Bronchial smooth muscle cell (primary cell): Measurements from ENCODE around the gene VMAC. TPM values are rescaled to one million over a fixed set of nuclear protein-coding genes. Genes with fewer than 3 reads are reported as not detected.

ENCODE experiments used
- total RNA-seq: library from RNA; depleted of rRNA; stranded (reverse); fragments of >200 nt; gene quantifications from 2 replicates; pipeline ENCODE4 v1.2.1, GENCODE V29; 2014

Gene VMAC, protein sequence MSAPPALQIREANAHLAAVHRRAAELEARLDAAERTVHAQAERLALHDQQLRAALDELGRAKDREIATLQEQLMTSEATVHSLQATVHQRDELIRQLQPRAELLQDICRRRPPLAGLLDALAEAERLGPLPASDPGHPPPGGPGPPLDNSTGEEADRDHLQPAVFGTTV
- 6.4 and 7.6 TPM in 2 replicates for total RNA-seq

DNA sequence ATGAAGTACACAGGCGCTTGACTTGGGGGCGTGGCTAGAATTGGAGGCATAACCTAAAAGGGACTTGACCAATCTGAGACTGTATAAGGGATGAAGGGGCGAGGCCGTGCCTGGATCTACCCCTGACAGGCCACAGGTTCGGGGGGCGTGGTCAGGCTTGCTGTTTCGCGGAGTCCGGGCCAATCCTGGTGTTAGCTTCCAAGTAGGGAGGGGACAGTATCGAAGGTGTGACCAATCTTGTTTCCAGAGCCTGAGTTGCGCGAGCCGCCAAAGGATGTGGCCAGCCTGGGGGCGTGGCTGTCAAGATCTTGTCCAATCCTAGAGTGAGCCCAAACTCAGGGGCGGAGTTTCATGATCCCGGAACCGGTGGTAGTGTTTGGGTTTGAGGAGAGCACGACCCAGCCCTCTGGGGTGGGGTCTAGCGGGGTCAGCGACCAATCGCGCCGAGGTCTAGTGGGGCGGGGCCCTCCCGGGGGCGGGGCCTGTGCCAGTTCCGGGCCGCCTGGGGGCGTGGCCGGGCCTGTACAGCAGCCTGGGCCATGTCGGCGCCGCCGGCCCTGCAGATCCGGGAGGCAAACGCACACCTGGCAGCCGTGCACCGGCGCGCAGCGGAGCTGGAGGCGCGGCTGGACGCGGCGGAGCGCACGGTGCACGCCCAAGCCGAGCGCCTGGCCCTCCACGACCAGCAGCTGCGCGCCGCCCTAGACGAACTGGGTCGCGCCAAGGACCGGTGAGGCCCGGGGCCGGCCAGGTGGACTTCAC is at the start of gene VMAC:
TSS of gene VMAC (plus strand) at position 521 of the 762 bp plus-strand sequence. CDS start at position 540, 19 bp downstream.

DNA sequence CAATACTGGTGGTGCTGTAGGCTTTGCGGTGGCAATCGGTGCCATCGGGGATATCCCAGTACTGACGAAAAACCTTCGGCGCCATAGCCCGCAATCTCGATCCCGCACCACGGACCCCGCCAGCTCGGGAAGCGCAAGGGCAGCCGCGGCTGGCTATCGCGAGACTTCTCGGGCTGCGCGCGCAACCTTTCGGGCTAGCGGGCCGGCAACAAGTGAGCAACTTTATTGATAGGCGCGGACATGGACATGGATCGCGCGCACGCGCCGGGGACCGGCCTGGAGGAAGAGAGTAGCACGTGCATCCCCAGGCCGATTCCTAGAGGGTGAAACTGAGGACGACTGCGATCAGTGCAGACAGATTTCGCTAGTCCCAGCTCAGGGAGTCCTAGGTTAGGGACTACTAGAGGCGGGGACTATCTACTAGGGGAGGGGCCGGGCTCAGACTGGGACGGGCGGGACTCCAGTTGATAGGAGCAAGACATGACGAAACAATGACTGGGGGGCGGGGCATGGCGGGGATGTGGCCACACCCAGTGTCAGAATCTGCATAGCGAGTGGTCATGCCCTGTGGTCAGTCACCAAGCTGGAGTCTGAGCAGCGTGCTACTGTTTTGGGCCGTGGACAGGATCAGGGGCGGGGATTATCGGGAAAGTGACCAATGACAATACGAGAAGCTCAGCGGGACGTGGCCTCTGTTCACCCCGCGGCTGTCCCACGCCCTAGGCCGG is 884 bp upstream of the VMAC start, which contains the start of gene NDUFA11:
TSS of gene NDUFA11 (minus strand) at position 167 of the 728 bp plus-strand sequence. CDS start at position 85, 82 bp downstream.

DNA sequence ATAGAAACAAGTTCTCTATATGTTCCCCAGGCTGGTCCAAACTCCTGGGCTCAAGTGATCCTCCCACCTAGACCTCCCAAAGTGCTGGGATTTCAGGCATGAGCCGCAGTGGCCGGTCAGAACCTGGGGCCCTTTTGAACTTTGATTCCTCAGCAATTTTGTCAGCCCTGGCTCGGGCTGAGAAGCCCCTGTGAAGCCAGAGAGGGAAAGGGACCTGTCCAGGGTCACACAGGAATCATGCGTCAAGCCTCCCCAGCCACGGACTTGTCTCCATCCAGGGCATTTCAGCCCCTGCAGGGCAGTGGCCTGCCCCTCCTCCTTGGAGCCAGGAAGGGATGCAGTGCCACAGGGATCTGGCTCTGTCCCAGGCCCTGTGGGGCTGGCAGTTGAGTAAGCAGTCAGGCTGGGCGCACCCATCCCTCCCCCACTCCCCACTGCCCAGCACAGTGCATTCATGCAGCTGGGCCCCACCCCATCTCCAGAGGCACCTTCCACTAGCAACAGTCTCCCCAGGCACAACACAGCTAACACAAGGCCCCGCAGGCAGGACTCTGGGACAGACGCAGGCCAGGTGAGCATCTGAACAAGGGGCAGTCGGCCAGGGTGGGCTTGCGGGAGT is 9.2 kb downstream of the VMAC start, which contains the start of gene CAPS:
TSS of gene CAPS (plus strand) at position 516 of the 619 bp plus-strand sequence. CDS start 153 bp downstream, outside the sequence.

Other genes starting within 250 kb of the VMAC start
- gene MICOS13, start 224.4 kb upstream of the VMAC start, total RNA-seq, result 59.5 and 69.2 TPM in 2 replicates
- gene HSD11B1L, start 223.8 kb upstream of the VMAC start, total RNA-seq, result 10.5 and 12.0 TPM in 2 replicates
- gene RPL36, start 214.6 kb upstream of the VMAC start, total RNA-seq, result 624 and 820 TPM in 2 replicates
- gene LONP1, start 184.7 kb upstream of the VMAC start, total RNA-seq, result 71.9 and 105 TPM in 2 replicates
- gene CATSPERD, start 184.2 kb upstream of the VMAC start, total RNA-seq, result not detected in 2 replicates
- 0.09 and 0.16 TPM in 2 replicates for gene PRR22, start 120.1 kb upstream of the VMAC start, total RNA-seq
- gene DUS3L, start 113.7 kb upstream of the VMAC start, total RNA-seq, result 22.9 and 31.2 TPM in 2 replicates
- gene NRTN, start 99.8 kb upstream of the VMAC start, total RNA-seq, result under 0.01 and 0.17 TPM in 2 replicates
- 0.09 and 0.16 TPM in 2 replicates for gene FUT6, start 65.2 kb upstream of the VMAC start, total RNA-seq
- not detected in 2 replicates for gene FUT3, start 53.4 kb upstream of the VMAC start, total RNA-seq
- gene FUT5, start 34.3 kb upstream of the VMAC start, total RNA-seq, result not detected in 2 replicates
- 230 and 313 TPM in 2 replicates for gene NDUFA11, start 1.1 kb upstream of the VMAC start, total RNA-seq
- 4.6 and 8.8 TPM in 2 replicates for gene CAPS, start 9.4 kb downstream of the VMAC start, total RNA-seq
- 35.3 and 43.1 TPM in 2 replicates for gene RANBP3, start 73.3 kb downstream of the VMAC start, total RNA-seq
- gene RFX2, start 205.6 kb downstream of the VMAC start, total RNA-seq, result 3.0 and 4.8 TPM in 2 replicates
- gene ACSBG2, start 230.8 kb downstream of the VMAC start, total RNA-seq, result not detected in 2 replicates